GM12878 (cell line): Measurements from ENCODE around the gene C1orf52. TPM values are rescaled to one million over a fixed set of nuclear protein-coding genes. Genes with fewer than 3 reads are reported as not detected.

Experiments
- CUX1 ChIP-seq: IDR thresholded peaks from 2 replicates; pipeline ENCODE4 v1.6.1; 2012; ENCODE audit warnings: improper control_type of control experiment, low read depth, low read length; ENCODE audit not compliant: insufficient replicate concordance
- HDAC6 ChIP-seq: fragments of 200-600 bp; sonication (generic); IDR thresholded peaks from one replicate; pipeline ENCODE4 v1.8.0; 2017; ENCODE audit warnings: antibody characterized with exemption; ENCODE audit not compliant: unreplicated experiment
- HSF1 ChIP-seq: fragments of 150-350 bp; IDR thresholded peaks from 2 replicates; pipeline ENCODE4 v1.6.1; 2014; ENCODE audit warnings: mild to moderate bottlenecking, low read depth, low read length
- JUNB ChIP-seq: IDR thresholded peaks from 2 replicates; pipeline ENCODE4 v1.6.1; 2016; ENCODE audit warnings: antibody characterized with exemption, mild to moderate bottlenecking
- NBN ChIP-seq: fragments of 450-650 bp; IDR thresholded peaks from 2 replicates; pipeline ENCODE4 v1.6.1; 2016
- TCF12 ChIP-seq: IDR thresholded peaks from 2 replicates; pipeline ENCODE4 v1.6.1; 2011; ENCODE audit warnings: low read depth, mild to moderate bottlenecking, low read length
- ZNF207 ChIP-seq: fragments of 450-650 bp; IDR thresholded peaks from 2 replicates; pipeline ENCODE4 v1.6.1; 2014; ENCODE audit warnings: antibody characterized with exemption, mild to moderate bottlenecking, borderline replicate concordance
- ZNF622 ChIP-seq: fragments of 450-650 bp; IDR thresholded peaks from 2 replicates; pipeline ENCODE4 v1.6.1; 2017; ENCODE audit warnings: mild to moderate bottlenecking, inconsistent platforms
- polyA plus RNA-seq, 11 experiments: library from polyadenylated mRNA; depleted of rRNA in 4 of 11; unstranded in 6 of 11; stranded (reverse) in 5 of 11; fragments of >200 nt; fragmentation: Nextera tagmentation in 4 of 11; fragmentation: Illumina TruSeq in 1 of 11; extraction: Ambion mirVana in 4 of 11; extraction: Trizol in 1 of 11; gene quantifications; 1 replicate in 1 of 11; 2 replicates in 10 of 11; pipeline versions ENCODE4 v1.2.1 to v1.2.3, GENCODE V29; 2011 to 2016; ENCODE audit warnings: inconsistent platforms in 2 of 11, missing spikeins in 2 of 11, low read depth in 1 of 11
- total RNA-seq, 4 experiments: library from RNA; depleted of rRNA in 3 of 4; stranded (reverse); fragments of >200 nt in 3 of 4; fragmentation: Illumina TruSeq in 1 of 4; extraction: Trizol in 1 of 4; gene quantifications; 2 replicates each; pipeline versions ENCODE4 v1.2.1 to v1.2.3, GENCODE V29; 2013 to 2021
- TF ChIP-seq, protein P1 (sequence below): fragments of 450-650 bp; IDR thresholded peaks from 2 replicates; pipeline ENCODE4 v1.6.1; 2017; ENCODE audit warnings: mild to moderate bottlenecking, moderate library complexity
- TF ChIP-seq, protein P2 (sequence below): fragments of 450-650 bp; IDR thresholded peaks from 2 replicates; pipeline ENCODE4 v1.6.1; 2018; ENCODE audit warnings: mild to moderate bottlenecking, low read depth, moderate library complexity; ENCODE audit not compliant: partially characterized antibody
- TF ChIP-seq, protein P3 (sequence below): fragments of 450-650 bp; IDR thresholded peaks from 2 replicates; pipeline ENCODE4 v1.6.1; 2017; ENCODE audit warnings: antibody characterized with exemption, mild to moderate bottlenecking, moderate library complexity

The C1orf52 gene
- total and polyA plus RNA-seq, 10 of the 15 experiments (the other 5 are each of a cell fraction or from before 2014, with no cell fraction given): 9.4 to 39.5 (median 17.6) TPM

DNA sequence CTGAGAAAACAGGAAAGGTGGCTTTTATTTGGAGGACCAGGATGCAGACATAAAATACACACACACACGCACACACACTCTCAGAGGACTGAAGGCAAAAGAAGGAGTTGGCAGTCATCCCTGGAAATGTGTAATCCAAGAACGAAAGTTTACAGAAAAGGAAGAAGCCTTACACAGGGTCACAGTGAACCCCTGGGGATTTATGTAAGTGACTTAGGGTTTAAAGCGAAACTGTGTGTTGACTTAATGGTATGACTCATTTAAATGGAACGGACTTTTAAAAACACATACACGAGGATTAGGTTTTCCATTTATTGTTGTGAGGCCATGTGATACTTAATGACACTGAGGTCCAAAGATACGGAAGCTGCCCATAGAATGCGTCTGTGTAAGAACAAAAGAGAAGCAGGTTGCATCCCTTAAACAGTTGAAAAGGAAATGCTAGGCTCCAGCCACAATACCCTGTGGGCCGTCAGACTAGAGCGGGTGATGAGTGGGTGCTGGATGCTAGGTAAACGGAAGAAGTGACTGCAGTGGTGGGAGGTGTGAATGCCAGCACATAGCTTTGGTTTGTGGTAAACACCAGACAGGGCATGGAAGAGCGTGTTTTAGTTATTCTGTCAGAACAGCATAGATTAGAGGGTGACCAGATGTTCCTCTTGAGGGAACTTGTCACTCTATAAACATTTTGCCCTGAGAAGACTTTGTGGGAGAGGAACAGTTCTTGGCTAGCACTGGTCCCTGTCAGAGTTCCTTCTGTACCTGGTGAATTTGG lies 38.6 kb upstream of the C1orf52 start (continued):
- TF ChIP-seq, protein P1, sequence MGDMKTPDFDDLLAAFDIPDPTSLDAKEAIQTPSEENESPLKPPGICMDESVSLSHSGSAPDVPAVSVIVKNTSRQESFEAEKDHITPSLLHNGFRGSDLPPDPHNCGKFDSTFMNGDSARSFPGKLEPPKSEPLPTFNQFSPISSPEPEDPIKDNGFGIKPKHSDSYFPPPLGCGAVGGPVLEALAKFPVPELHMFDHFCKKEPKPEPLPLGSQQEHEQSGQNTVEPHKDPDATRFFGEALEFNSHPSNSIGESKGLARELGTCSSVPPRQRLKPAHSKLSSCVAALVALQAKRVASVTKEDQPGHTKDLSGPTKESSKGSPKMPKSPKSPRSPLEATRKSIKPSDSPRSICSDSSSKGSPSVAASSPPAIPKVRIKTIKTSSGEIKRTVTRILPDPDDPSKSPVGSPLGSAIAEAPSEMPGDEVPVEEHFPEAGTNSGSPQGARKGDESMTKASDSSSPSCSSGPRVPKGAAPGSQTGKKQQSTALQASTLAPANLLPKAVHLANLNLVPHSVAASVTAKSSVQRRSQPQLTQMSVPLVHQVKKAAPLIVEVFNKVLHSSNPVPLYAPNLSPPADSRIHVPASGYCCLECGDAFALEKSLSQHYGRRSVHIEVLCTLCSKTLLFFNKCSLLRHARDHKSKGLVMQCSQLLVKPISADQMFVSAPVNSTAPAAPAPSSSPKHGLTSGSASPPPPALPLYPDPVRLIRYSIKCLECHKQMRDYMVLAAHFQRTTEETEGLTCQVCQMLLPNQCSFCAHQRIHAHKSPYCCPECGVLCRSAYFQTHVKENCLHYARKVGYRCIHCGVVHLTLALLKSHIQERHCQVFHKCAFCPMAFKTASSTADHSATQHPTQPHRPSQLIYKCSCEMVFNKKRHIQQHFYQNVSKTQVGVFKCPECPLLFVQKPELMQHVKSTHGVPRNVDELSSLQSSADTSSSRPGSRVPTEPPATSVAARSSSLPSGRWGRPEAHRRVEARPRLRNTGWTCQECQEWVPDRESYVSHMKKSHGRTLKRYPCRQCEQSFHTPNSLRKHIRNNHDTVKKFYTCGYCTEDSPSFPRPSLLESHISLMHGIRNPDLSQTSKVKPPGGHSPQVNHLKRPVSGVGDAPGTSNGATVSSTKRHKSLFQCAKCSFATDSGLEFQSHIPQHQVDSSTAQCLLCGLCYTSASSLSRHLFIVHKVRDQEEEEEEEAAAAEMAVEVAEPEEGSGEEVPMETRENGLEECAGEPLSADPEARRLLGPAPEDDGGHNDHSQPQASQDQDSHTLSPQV: no peak
- TF ChIP-seq ZNF207 (0 out of 2 replicates have a peak, but pooled peaks have one; percentile 46), ZNF622 (no peak), HSF1 (no peak), CUX1 (no peak), HDAC6 (no peak), JUNB (peak; percentile 53; the same call in 1 of the 2 replicates), NBN (peak; percentile 81; the same call in 1 of the 2 replicates), TCF12 (0 out of 2 replicates have a peak, but pooled peaks have one; percentile 48)
- TF ChIP-seq, protein P2, sequence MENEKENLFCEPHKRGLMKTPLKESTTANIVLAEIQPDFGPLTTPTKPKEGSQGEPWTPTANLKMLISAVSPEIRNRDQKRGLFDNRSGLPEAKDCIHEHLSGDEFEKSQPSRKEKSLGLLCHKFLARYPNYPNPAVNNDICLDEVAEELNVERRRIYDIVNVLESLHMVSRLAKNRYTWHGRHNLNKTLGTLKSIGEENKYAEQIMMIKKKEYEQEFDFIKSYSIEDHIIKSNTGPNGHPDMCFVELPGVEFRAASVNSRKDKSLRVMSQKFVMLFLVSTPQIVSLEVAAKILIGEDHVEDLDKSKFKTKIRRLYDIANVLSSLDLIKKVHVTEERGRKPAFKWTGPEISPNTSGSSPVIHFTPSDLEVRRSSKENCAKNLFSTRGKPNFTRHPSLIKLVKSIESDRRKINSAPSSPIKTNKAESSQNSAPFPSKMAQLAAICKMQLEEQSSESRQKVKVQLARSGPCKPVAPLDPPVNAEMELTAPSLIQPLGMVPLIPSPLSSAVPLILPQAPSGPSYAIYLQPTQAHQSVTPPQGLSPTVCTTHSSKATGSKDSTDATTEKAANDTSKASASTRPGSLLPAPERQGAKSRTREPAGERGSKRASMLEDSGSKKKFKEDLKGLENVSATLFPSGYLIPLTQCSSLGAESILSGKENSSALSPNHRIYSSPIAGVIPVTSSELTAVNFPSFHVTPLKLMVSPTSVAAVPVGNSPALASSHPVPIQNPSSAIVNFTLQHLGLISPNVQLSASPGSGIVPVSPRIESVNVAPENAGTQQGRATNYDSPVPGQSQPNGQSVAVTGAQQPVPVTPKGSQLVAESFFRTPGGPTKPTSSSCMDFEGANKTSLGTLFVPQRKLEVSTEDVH: no peak
- TF ChIP-seq, protein P3, sequence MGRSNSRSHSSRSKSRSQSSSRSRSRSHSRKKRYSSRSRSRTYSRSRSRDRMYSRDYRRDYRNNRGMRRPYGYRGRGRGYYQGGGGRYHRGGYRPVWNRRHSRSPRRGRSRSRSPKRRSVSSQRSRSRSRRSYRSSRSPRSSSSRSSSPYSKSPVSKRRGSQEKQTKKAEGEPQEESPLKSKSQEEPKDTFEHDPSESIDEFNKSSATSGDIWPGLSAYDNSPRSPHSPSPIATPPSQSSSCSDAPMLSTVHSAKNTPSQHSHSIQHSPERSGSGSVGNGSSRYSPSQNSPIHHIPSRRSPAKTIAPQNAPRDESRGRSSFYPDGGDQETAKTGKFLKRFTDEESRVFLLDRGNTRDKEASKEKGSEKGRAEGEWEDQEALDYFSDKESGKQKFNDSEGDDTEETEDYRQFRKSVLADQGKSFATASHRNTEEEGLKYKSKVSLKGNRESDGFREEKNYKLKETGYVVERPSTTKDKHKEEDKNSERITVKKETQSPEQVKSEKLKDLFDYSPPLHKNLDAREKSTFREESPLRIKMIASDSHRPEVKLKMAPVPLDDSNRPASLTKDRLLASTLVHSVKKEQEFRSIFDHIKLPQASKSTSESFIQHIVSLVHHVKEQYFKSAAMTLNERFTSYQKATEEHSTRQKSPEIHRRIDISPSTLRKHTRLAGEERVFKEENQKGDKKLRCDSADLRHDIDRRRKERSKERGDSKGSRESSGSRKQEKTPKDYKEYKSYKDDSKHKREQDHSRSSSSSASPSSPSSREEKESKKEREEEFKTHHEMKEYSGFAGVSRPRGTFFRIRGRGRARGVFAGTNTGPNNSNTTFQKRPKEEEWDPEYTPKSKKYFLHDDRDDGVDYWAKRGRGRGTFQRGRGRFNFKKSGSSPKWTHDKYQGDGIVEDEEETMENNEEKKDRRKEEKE: no peak
